Lower leg skin (tissue), 4 donors: ENCODE data around the gene MYO1H. TPM values are rescaled to one million over a fixed set of nuclear protein-coding genes. Genes with fewer than 3 reads are reported as not detected.

Experiments used
- DNase-seq, 2 donors: peaks; one replicate each; pipeline ENCODE4 v3.0.0-alpha.2; 2019; ENCODE audit warnings: low spot score in 2 of 2
- H3K4me3 ChIP-seq: fragments of 200-600 bp; sonication (generic); 2 replicates; pipeline ENCODE4 v1.5.1; 2017; ENCODE audit warnings: mild to moderate bottlenecking, low read depth; ENCODE audit not compliant: poor library complexity, severe bottlenecking
- CTCF ChIP-seq, 3 donors: fragments of 450-650 bp; IDR thresholded peaks; one replicate each; pipeline ENCODE4 v1.5.1; 2016; ENCODE audit warnings: antibody characterized with exemption in 3 of 3, mild to moderate bottlenecking in 3 of 3, moderate library complexity in 2 of 3
- POLR2A ChIP-seq, 2 donors: fragments of 450-650 bp; IDR thresholded peaks; one replicate each; pipeline ENCODE4 v1.6.1; 2016 to 2017; ENCODE audit warnings: antibody characterized with exemption in 2 of 2, mild to moderate bottlenecking in 1 of 2, moderate library complexity in 1 of 2
- WGBS, 2 donors: methylation state at CpG; one replicate each; pipeline ENCODE4 v1.1.5; 2018; 5-methylcytosine and 5-hydroxymethylcytosine counted together
- intact Hi-C: fragments of 100-400 bp; cut with DNase I; formaldehyde crosslinking; loops from one replicate; pipeline ENCODE4 v1.15.0; 2023; ENCODE audit warnings: low total_unique reads
- total RNA-seq, 4 donors: library from RNA; depleted of rRNA; stranded (reverse); fragments of >200 nt; gene quantifications; one replicate each; pipeline ENCODE4 v1.1.0, GENCODE V29; 2016

Gene MYO1H
- total RNA-seq, 4 donors from 2014 or later: 0.20 to 0.75 TPM; not detected in 2

DNA sequence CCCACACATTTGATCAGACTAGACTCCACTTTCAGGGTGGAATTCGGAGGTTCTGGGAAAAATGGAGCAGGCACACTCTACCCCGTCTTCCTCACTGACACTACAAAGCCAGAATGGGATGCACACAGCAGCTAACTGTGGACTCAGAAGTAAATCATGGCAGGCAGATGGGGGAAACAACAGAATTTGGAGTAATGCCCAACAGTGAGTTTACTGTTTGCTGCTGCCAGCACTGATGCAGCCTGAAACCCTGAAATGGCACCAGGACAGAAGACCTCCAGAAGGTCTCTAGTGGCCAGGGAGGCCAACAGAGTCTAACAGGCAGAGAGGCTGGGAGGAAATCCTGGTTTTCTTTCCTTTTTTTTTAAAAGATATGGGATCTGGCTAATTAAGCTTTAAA lies 104.8 kb downstream of the MYO1H start:
- H3K4me3 ChIP-seq: no peak overlapping the region
- no peak for DNase-seq
- intact Hi-C loops: no loop called here
- WGBS, 2 donors: 58 to 79% methylated on average over 2 of the region's 2 CpGs
- TF ChIP-seq POLR2A (IDR thresholded peaks at IDR 0.05): no peak
- no peak for TF ChIP-seq CTCF (IDR thresholded peaks at IDR 0.05)

- WGBS, 2 donors: 96 to 100% methylated on average over 1 of the region's 1 CpG
- H3K4me3 ChIP-seq: no peak overlapping the region
- intact Hi-C loops: no loop called here
- TF ChIP-seq POLR2A (IDR thresholded peaks at IDR 0.05): no peak
- TF ChIP-seq CTCF (IDR thresholded peaks at IDR 0.05): no peak
- DNase-seq: no peak
Measured at GRCh38 chr12:109455706-109456105, 108.0 kb downstream of the MYO1H start.

- TF ChIP-seq CTCF (IDR thresholded peaks at IDR 0.05) (no peak), POLR2A (IDR thresholded peaks at IDR 0.05) (no peak)
- intact Hi-C loops: no loop called here
- DNase-seq: no peak
- H3K4me3 ChIP-seq: no peak overlapping the region
- WGBS, 2 donors: 68 to 81% methylated on average over 4 of the region's 4 CpGs
Measured at GRCh38 chr12:109458086-109458485, 110.4 kb downstream of the MYO1H start.

- no peak for DNase-seq
- H3K4me3 ChIP-seq: no peak overlapping the region
- intact Hi-C loops: no loop called here
- TF ChIP-seq CTCF (IDR thresholded peaks at IDR 0.05): no peak
- TF ChIP-seq POLR2A (IDR thresholded peaks at IDR 0.05): no peak
- WGBS, 2 donors: 72 to 76% methylated on average over 6 of the region's 6 CpGs
Measured at GRCh38 chr12:109458771-109459208, 111.1 kb downstream of the MYO1H start.

DNA sequence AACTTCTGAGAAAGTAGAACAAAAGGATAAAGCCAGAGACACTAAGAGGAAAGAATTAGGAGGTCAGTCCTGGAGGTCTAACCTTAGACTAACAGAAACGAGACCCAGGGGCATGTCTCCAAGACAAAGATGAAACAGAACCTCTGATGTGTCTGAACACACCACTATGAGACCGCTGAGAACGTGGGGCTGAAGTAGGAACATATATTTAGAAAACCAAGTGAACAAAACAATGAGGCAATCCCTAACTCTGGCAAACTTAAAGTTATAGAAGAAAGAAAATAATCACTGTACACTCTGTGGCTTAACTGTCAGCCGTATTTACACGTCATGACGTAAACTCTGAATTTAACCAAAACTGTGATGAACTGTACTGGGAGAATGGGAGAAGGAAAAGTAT lies 111.5 kb downstream of the MYO1H start:
- intact Hi-C loops: no loop called here
- TF ChIP-seq POLR2A (IDR thresholded peaks at IDR 0.05) (no peak), CTCF (IDR thresholded peaks at IDR 0.05) (no peak)
- no peak for DNase-seq
- no peak overlapping the region for H3K4me3 ChIP-seq
- 76 to 77% methylated on average over 6 of the region's 6 CpGs for WGBS, 2 donors

GRCh38 chr12:109460538-109460937 lies 112.8 kb downstream of the MYO1H start:
- H3K4me3 ChIP-seq: no peak overlapping the region
- no peak for DNase-seq
- intact Hi-C loops: no loop called here
- TF ChIP-seq CTCF (IDR thresholded peaks at IDR 0.05) (no peak), POLR2A (IDR thresholded peaks at IDR 0.05) (no peak)
- WGBS, 2 donors: 79 to 87% methylated on average over 10 to 13 of the region's 13 CpGs
